OCI-LY1 (cell line): ENCODE measurements around the gene MGRN1.

Source experiments
- H2AFZ ChIP-seq: fragments of 200-600 bp; sonication (generic), shearing (Covaris generic); 2 replicates; pipeline ENCODE4 v1.6.0; 2014; ENCODE audit warnings: antibody characterized with exemption, mild to moderate bottlenecking, low read length
- H3F3A ChIP-seq: fragments of 200-600 bp; sonication (generic), shearing (Covaris generic); 2 replicates; pipeline ENCODE4 v1.6.0; 2014; ENCODE audit warnings: mild to moderate bottlenecking, antibody characterized with exemption, low read length, moderate library complexity; ENCODE audit not compliant: insufficient read depth
- H3K27ac ChIP-seq: fragments of 200-600 bp; sonication (generic); 2 replicates; pipeline ENCODE4 v1.5.1; 2014; ENCODE audit warnings: low read length, mixed run types, mild to moderate bottlenecking, low read depth; ENCODE audit not compliant: poor library complexity, severe bottlenecking
- H3K27me3 ChIP-seq: fragments of 200-600 bp; sonication (generic); 2 replicates; pipeline ENCODE4 v1.6.0; 2014; ENCODE audit warnings: antibody characterized with exemption, mild to moderate bottlenecking, low read length, moderate library complexity; ENCODE audit not compliant: insufficient read depth
- H3K36me3 ChIP-seq: fragments of 200-600 bp; sonication (generic); 2 replicates; pipeline ENCODE4 v1.6.1; 2014; ENCODE audit warnings: mild to moderate bottlenecking, antibody characterized with exemption, low read length, moderate library complexity, mixed read lengths; ENCODE audit not compliant: insufficient read depth
- H3K4me1 ChIP-seq: fragments of 200-600 bp; sonication (generic); 2 replicates; pipeline ENCODE4 v1.5.1; 2014; ENCODE audit warnings: mild to moderate bottlenecking, low read length, moderate library complexity; ENCODE audit not compliant: insufficient read depth, severe bottlenecking
- H3K4me2 ChIP-seq: fragments of 200-600 bp; sonication (generic), shearing (Covaris generic); 2 replicates; pipeline ENCODE4 v1.6.1; 2014; ENCODE audit warnings: low read length
- H3K4me3 ChIP-seq: fragments of 200-600 bp; sonication (generic); 2 replicates; pipeline ENCODE4 v1.5.1; 2014; ENCODE audit warnings: low read length, low read depth, mild to moderate bottlenecking, mixed read lengths; ENCODE audit not compliant: poor library complexity, severe bottlenecking
- H3K79me2 ChIP-seq: fragments of 200-600 bp; shearing (Covaris generic); 2 replicates; pipeline ENCODE4 v1.6.1; 2016; ENCODE audit warnings: mixed run types, low read length, mixed read lengths; ENCODE audit not compliant: insufficient read depth
- H3K9ac ChIP-seq: fragments of 200-600 bp; sonication (generic), shearing (Covaris generic); 2 replicates; pipeline ENCODE4 v1.6.1; 2014; ENCODE audit warnings: mild to moderate bottlenecking, low read length, mixed read lengths
- H3K9me2 ChIP-seq: fragments of 200-600 bp; sonication (generic), shearing (Covaris generic); 2 replicates; pipeline ENCODE4 v1.6.1; 2014; ENCODE audit warnings: low read depth, mild to moderate bottlenecking, low read length, mixed read lengths
- H3K9me3 ChIP-seq: fragments of 200-600 bp; shearing (Covaris generic); 2 replicates; pipeline ENCODE4 v1.6.1; 2014; ENCODE audit warnings: low read length, mixed read lengths
- H4K20me1 ChIP-seq: fragments of 200-600 bp; sonication (generic), shearing (Covaris generic); 2 replicates; pipeline ENCODE4 v1.6.0; 2016; ENCODE audit warnings: mild to moderate bottlenecking, low read length; ENCODE audit not compliant: insufficient read depth
- CTCF ChIP-seq: fragments of 200-600 bp; sonication (generic), shearing (Covaris generic); IDR thresholded peaks from 2 replicates; pipeline ENCODE4 v1.5.1; 2017; ENCODE audit warnings: mild to moderate bottlenecking, antibody characterized with exemption, low read length, moderate library complexity, mixed read lengths
- EZH2 ChIP-seq: fragments of 200-600 bp; sonication (generic), shearing (Covaris generic); IDR thresholded peaks from 2 replicates; pipeline ENCODE4 v1.8.0; 2017; ENCODE audit warnings: borderline replicate concordance, mixed run types, mild to moderate bottlenecking, antibody characterized with exemption, low read length, moderate library complexity, mixed read lengths

The MGRN1 gene

GRCh38 chr16:4591191-4591590, 33.4 kb upstream of the MGRN1 start:
- H3K4me1 ChIP-seq = no peaks in the 10 kb centered on the region
- H3K9me2 ChIP-seq = no peaks in the 10 kb centered on the region
- H2AFZ ChIP-seq = no peak overlapping the region
- no peaks in the 10 kb centered on the region for H3K79me2 ChIP-seq
- H3F3A ChIP-seq = no peaks in the 10 kb centered on the region
- H3K9ac ChIP-seq = no peak overlapping the region
- H3K9me3 ChIP-seq = 0 out of 2 replicates have a peak, but pooled peaks cover 5% of the 10 kb centered on the region
- peaks cover 28% of the 10 kb centered on the region for H3K27me3 ChIP-seq
- no peak overlapping the region for H3K27ac ChIP-seq
- no peak overlapping the region for H3K4me2 ChIP-seq
- H3K36me3 ChIP-seq = no peaks in the 10 kb centered on the region; the same call in 1 of the 2 replicates
- no peak overlapping the region for H3K4me3 ChIP-seq
- H4K20me1 ChIP-seq = no peaks in the 10 kb centered on the region
- TF ChIP-seq CTCF (no peak), EZH2 (no peak)

- no peaks in the 10 kb centered on the region for H3K79me2 ChIP-seq
- TF ChIP-seq EZH2 (no peak), CTCF (no peak)
- H3K9me3 ChIP-seq = 0 out of 2 replicates have a peak, but pooled peaks cover 5% of the 10 kb centered on the region
- H3K27ac ChIP-seq = no peak overlapping the region
- H3K27me3 ChIP-seq = peaks cover 29% of the 10 kb centered on the region
- H3K4me3 ChIP-seq = no peak overlapping the region
- H3K36me3 ChIP-seq = no peaks in the 10 kb centered on the region; the same call in 1 of the 2 replicates
- no peaks in the 10 kb centered on the region for H3K9me2 ChIP-seq
- no peak overlapping the region for H3K9ac ChIP-seq
- no peak overlapping the region for H2AFZ ChIP-seq
- H3K4me2 ChIP-seq = no peak overlapping the region
- no peaks in the 10 kb centered on the region for H3K4me1 ChIP-seq
- no peaks in the 10 kb centered on the region for H4K20me1 ChIP-seq
- no peaks in the 10 kb centered on the region for H3F3A ChIP-seq
These were observed 32.7 kb upstream of the MGRN1 start for GRCh38 chr16:4591706-4592470.

- no peaks in the 10 kb centered on the region; the same call in 1 of the 2 replicates for H3K36me3 ChIP-seq
- no peak overlapping the region for H3K4me3 ChIP-seq
- H3K27ac ChIP-seq = no peak overlapping the region
- no peak overlapping the region for H3K9ac ChIP-seq
- TF ChIP-seq CTCF = no peak
- no peak for TF ChIP-seq EZH2
- no peaks in the 10 kb centered on the region for H3K79me2 ChIP-seq
- H2AFZ ChIP-seq = no peak overlapping the region
- peaks cover 29% of the 10 kb centered on the region for H3K27me3 ChIP-seq
- no peaks in the 10 kb centered on the region for H3F3A ChIP-seq
- no peak overlapping the region for H3K4me2 ChIP-seq
- 0 out of 2 replicates have a peak, but pooled peaks cover 2% of the 10 kb centered on the region for H3K9me3 ChIP-seq
- H3K4me1 ChIP-seq = no peaks in the 10 kb centered on the region
- H4K20me1 ChIP-seq = no peaks in the 10 kb centered on the region
- no peaks in the 10 kb centered on the region for H3K9me2 ChIP-seq
These were observed 31.5 kb upstream of the MGRN1 start for GRCh38 chr16:4593086-4593485.
